ENCODE data around the gene BOD1.
"Not testable (repeated sequence)": the region's sequence is repeated elsewhere in the genome, so short reads cannot be mapped to it uniquely, and the experiment has no call there.

The BOD1 gene

GRCh38 chr5:173592050-173592669 lies 24.3 kb downstream of the BOD1 start:
- peaks cover 2% of the 10 kb centered on the region for H3K27me3 ChIP-seq (ENCODE audit: insufficient read depth, poor library complexity, severe bottlenecking)
- no peak for DNase-seq (ENCODE audit: low spot score)
- H3K27ac ChIP-seq (ENCODE audit: poor library complexity, severe bottlenecking) = no peak overlapping the region
- ATAC-seq (ENCODE audit: low read depth) = no peak
- H3K36me3 ChIP-seq (ENCODE audit: low read depth) = no peaks in the 10 kb centered on the region
- H3K9me3 ChIP-seq (ENCODE audit: severe bottlenecking) = peaks cover 9% of the 10 kb centered on the region
- H3K4me1 ChIP-seq (ENCODE audit: insufficient read depth, poor library complexity, severe bottlenecking) = no peaks in the 10 kb centered on the region
- no peak overlapping the region for H3K4me3 ChIP-seq (ENCODE audit: severe bottlenecking)
- peak; percentile 47 for TF ChIP-seq CTCF (IDR thresholded peaks at IDR 0.05; ENCODE audit: poor library complexity, severe bottlenecking)

GRCh38 chr5:173591056-173591514 lies 25.4 kb downstream of the BOD1 start:
- Histone ChIP-seq H3K4me1 (ENCODE audit: insufficient read depth, poor library complexity, severe bottlenecking) (no peaks in the 10 kb centered on the region), H3K36me3 (ENCODE audit: low read depth) (no peaks in the 10 kb centered on the region), H3K4me3 (ENCODE audit: severe bottlenecking) (no peak overlapping the region), H3K27me3 (ENCODE audit: insufficient read depth, poor library complexity, severe bottlenecking) (peaks cover 2% of the 10 kb centered on the region), H3K27ac (ENCODE audit: poor library complexity, severe bottlenecking) (no peak overlapping the region), H3K9me3 (ENCODE audit: severe bottlenecking) (peaks cover 14% of the 10 kb centered on the region)
- ATAC-seq (ENCODE audit: low read depth) = no peak
- DNase-seq (ENCODE audit: low spot score) = no peak
- TF ChIP-seq CTCF (IDR thresholded peaks at IDR 0.05; ENCODE audit: poor library complexity, severe bottlenecking) = no peak

- Histone ChIP-seq H3K36me3 (ENCODE audit: low read depth) (no peaks in the 10 kb centered on the region), H3K4me3 (ENCODE audit: severe bottlenecking) (no peak overlapping the region), H3K27ac (ENCODE audit: poor library complexity, severe bottlenecking) (no peak overlapping the region), H3K27me3 (ENCODE audit: insufficient read depth, poor library complexity, severe bottlenecking) (peaks cover 2% of the 10 kb centered on the region), H3K4me1 (ENCODE audit: insufficient read depth, poor library complexity, severe bottlenecking) (no peaks in the 10 kb centered on the region), H3K9me3 (ENCODE audit: severe bottlenecking) (peaks cover 16% of the 10 kb centered on the region)
- ATAC-seq (ENCODE audit: low read depth) (no peak), DNase-seq (ENCODE audit: low spot score) (no peak)
- TF ChIP-seq CTCF (IDR thresholded peaks at IDR 0.05; ENCODE audit: poor library complexity, severe bottlenecking) = no peak
Measured at GRCh38 chr5:173590436-173591055, 25.9 kb downstream of the BOD1 start.

- not testable (repeated sequence) for DNase-seq (ENCODE audit: low spot score); H3K27me3 ChIP-seq (ENCODE audit: insufficient read depth, poor library complexity, severe bottlenecking); H3K4me1 ChIP-seq (ENCODE audit: insufficient read depth, poor library complexity, severe bottlenecking); ATAC-seq (ENCODE audit: low read depth); H3K27ac ChIP-seq (ENCODE audit: poor library complexity, severe bottlenecking); H3K36me3 ChIP-seq (ENCODE audit: low read depth); H3K9me3 ChIP-seq (ENCODE audit: severe bottlenecking); H3K4me3 ChIP-seq (ENCODE audit: severe bottlenecking)
Measured at GRCh38 chr5:173586133-173586532, 30.3 kb downstream of the BOD1 start.

- H3K4me3 ChIP-seq (ENCODE audit: severe bottlenecking) = no peak overlapping the region
- H3K27me3 ChIP-seq (ENCODE audit: insufficient read depth, poor library complexity, severe bottlenecking) = no peaks in the 10 kb centered on the region
- H3K4me1 ChIP-seq (ENCODE audit: insufficient read depth, poor library complexity, severe bottlenecking) = no peaks in the 10 kb centered on the region
- no peak overlapping the region for H3K27ac ChIP-seq (ENCODE audit: poor library complexity, severe bottlenecking)
- DNase-seq (ENCODE audit: low spot score) (no peak), ATAC-seq (ENCODE audit: low read depth) (no peak)
- TF ChIP-seq CTCF (IDR thresholded peaks at IDR 0.05; ENCODE audit: poor library complexity, severe bottlenecking) = no peak
- H3K36me3 ChIP-seq (ENCODE audit: low read depth) = no peaks in the 10 kb centered on the region
- peaks cover 7% of the 10 kb centered on the region for H3K9me3 ChIP-seq (ENCODE audit: severe bottlenecking)
Measured at GRCh38 chr5:173583346-173583745, 33.1 kb downstream of the BOD1 start.
